HG03575 (cell line): ENCODE results near the gene ATP13A3.

Experiments
- ATAC-seq: cut with Tn5 transposase; IDR thresholded peaks from one replicate; pipeline ENCODE4 v1.9.1; 2021; ENCODE audit not compliant: unreplicated experiment, insufficient number of reproducible peaks, low FRiP score; ENCODE audit errors: extremely low read depth

Gene ATP13A3

GRCh38 chr3:194455481-194455880 is 31.3 kb downstream of the ATP13A3 start:
- ATAC-seq = no peak

GRCh38 chr3:194450341-194450740 is 36.5 kb downstream of the ATP13A3 start:
- ATAC-seq = no peak

- no peak for ATAC-seq
These were observed 36.9 kb downstream of the ATP13A3 start for GRCh38 chr3:194449913-194450312.

- no peak for ATAC-seq
These were observed 39.1 kb downstream of the ATP13A3 start for GRCh38 chr3:194447657-194448056.

- ATAC-seq = no peak
These were observed 39.6 kb downstream of the ATP13A3 start for GRCh38 chr3:194447161-194447560.

GRCh38 chr3:194446754-194447153 is 40.0 kb downstream of the ATP13A3 start:
- no peak for ATAC-seq

GRCh38 chr3:194446172-194446571 is 40.6 kb downstream of the ATP13A3 start:
- no peak for ATAC-seq

GRCh38 chr3:194443901-194444300 is 42.9 kb downstream of the ATP13A3 start:
- no peak for ATAC-seq

GRCh38 chr3:194440756-194441155 is 46.0 kb downstream of the ATP13A3 start:
- no peak for ATAC-seq

- ATAC-seq = no peak
These were observed 46.8 kb downstream of the ATP13A3 start for GRCh38 chr3:194439881-194440550.

- ATAC-seq = no peak
These were observed 52.3 kb downstream of the ATP13A3 start for GRCh38 chr3:194434503-194434902.

GRCh38 chr3:194431554-194431953 is 55.2 kb downstream of the ATP13A3 start:
- ATAC-seq = no peak

GRCh38 chr3:194425399-194425798 is 61.4 kb downstream of the ATP13A3 start:
- no peak for ATAC-seq

GRCh38 chr3:194424953-194425352 is 61.8 kb downstream of the ATP13A3 start:
- ATAC-seq = no peak

GRCh38 chr3:194424373-194424772 is 62.4 kb downstream of the ATP13A3 start:
- no peak for ATAC-seq

GRCh38 chr3:194423317-194423716 is 63.5 kb downstream of the ATP13A3 start:
- ATAC-seq = no peak

- no peak for ATAC-seq
These were observed 64.6 kb downstream of the ATP13A3 start for GRCh38 chr3:194422188-194422587.

- ATAC-seq = no peak
These were observed 68.1 kb downstream of the ATP13A3 start for GRCh38 chr3:194418671-194419070.

- no peak for ATAC-seq
These were observed 79.4 kb downstream of the ATP13A3 start for GRCh38 chr3:194407423-194407822.

GRCh38 chr3:194405766-194406165 is 81.0 kb downstream of the ATP13A3 start:
- ATAC-seq = no peak
